IPS DF 6.9 (cell line): ENCODE results near the gene CHPF2.

ENCODE experiments used
- DNase-seq: peaks from one replicate; pipeline ENCODE4 v3.0.0-alpha.2; 2013; ENCODE audit warnings: low read depth, low spot score
- H3K27ac ChIP-seq: one replicate; pipeline ENCODE4 v1.5.1; 2013; ENCODE audit warnings: low read length, control low read depth
- H3K27me3 ChIP-seq: 2 replicates; pipeline ENCODE4 v1.6.1; 2013; ENCODE audit warnings: mild to moderate bottlenecking, low read length; ENCODE audit not compliant: control insufficient read depth, insufficient read depth
- H3K36me3 ChIP-seq: 2 replicates; pipeline ENCODE4 v1.6.1; 2013; ENCODE audit warnings: low read length; ENCODE audit not compliant: control insufficient read depth, insufficient read depth
- H3K4me1 ChIP-seq: 2 replicates; pipeline ENCODE4 v1.6.1; 2013; ENCODE audit warnings: low read length; ENCODE audit not compliant: control insufficient read depth, insufficient read depth
- H3K4me3 ChIP-seq: 2 replicates; pipeline ENCODE4 v1.5.1; 2013; ENCODE audit warnings: mild to moderate bottlenecking, low read length
- H3K9me3 ChIP-seq: 2 replicates; pipeline ENCODE4 v1.6.1; 2013; ENCODE audit warnings: low read length, inconsistent platforms; ENCODE audit not compliant: control insufficient read depth, insufficient read depth
- WGBS: extraction: QIAGEN DNeasy Blood & Tissue Kit; methylation state at CpG from one replicate; pipeline ENCODE4 v1.1.7; 2013; ENCODE audit warnings: mixed read lengths, missing lambda C conversion rate; ENCODE audit not compliant: insufficient read length, insufficient coverage; 5-methylcytosine and 5-hydroxymethylcytosine counted together

The CHPF2 gene

GRCh38 chr7:151205730-151206129 lies 26.6 kb upstream of the CHPF2 start:
- Histone ChIP-seq H3K4me1 (peaks cover 4% of the 10 kb centered on the region), H3K36me3 (no peaks in the 10 kb centered on the region), H3K27ac (no peak overlapping the region), H3K9me3 (no peaks in the 10 kb centered on the region), H3K4me3 (no peak overlapping the region), H3K27me3 (no peaks in the 10 kb centered on the region)
- no CpG with 5 or more reads among the region's 6 CpGs for WGBS
- no peak for DNase-seq

GRCh38 chr7:151206914-151207313 lies 25.4 kb upstream of the CHPF2 start:
- Histone ChIP-seq H3K27me3 (no peaks in the 10 kb centered on the region), H3K9me3 (no peaks in the 10 kb centered on the region), H3K4me3 (no peak overlapping the region), H3K4me1 (peaks cover 6% of the 10 kb centered on the region), H3K27ac (no peak overlapping the region), H3K36me3 (no peaks in the 10 kb centered on the region)
- WGBS = no CpG with 5 or more reads among the region's 9 CpGs
- no peak for DNase-seq

- H3K9me3 ChIP-seq = no peaks in the 10 kb centered on the region
- no peaks in the 10 kb centered on the region for H3K27me3 ChIP-seq
- H3K36me3 ChIP-seq = no peaks in the 10 kb centered on the region
- no peak overlapping the region for H3K27ac ChIP-seq
- peaks cover 6% of the 10 kb centered on the region for H3K4me1 ChIP-seq
- DNase-seq = no peak
- H3K4me3 ChIP-seq = no peak overlapping the region
- WGBS = no CpG with 5 or more reads among the region's 9 CpGs
Measured at GRCh38 chr7:151207315-151207714, 25.0 kb upstream of the CHPF2 start.

- WGBS = no CpG with 5 or more reads among the region's 12 CpGs
- Histone ChIP-seq H3K36me3 (no peaks in the 10 kb centered on the region), H3K4me3 (no peak overlapping the region), H3K4me1 (peaks cover 6% of the 10 kb centered on the region), H3K27me3 (no peaks in the 10 kb centered on the region), H3K9me3 (no peaks in the 10 kb centered on the region), H3K27ac (no peak overlapping the region)
- no peak for DNase-seq
Measured at GRCh38 chr7:151207804-151208203, 24.5 kb upstream of the CHPF2 start.

- Histone ChIP-seq H3K9me3 (no peaks in the 10 kb centered on the region), H3K27ac (no peak overlapping the region), H3K4me1 (peaks cover 6% of the 10 kb centered on the region), H3K27me3 (no peaks in the 10 kb centered on the region), H3K4me3 (no peak overlapping the region), H3K36me3 (no peaks in the 10 kb centered on the region)
- DNase-seq = no peak
- no CpG with 5 or more reads among the region's 9 CpGs for WGBS
Measured at GRCh38 chr7:151208253-151208862, 23.9 kb upstream of the CHPF2 start.

GRCh38 chr7:151209588-151209987 lies 22.7 kb upstream of the CHPF2 start:
- H3K4me3 ChIP-seq = no peak overlapping the region
- no peaks in the 10 kb centered on the region for H3K27me3 ChIP-seq
- peaks cover 6% of the 10 kb centered on the region for H3K4me1 ChIP-seq
- no peaks in the 10 kb centered on the region for H3K9me3 ChIP-seq
- H3K27ac ChIP-seq = no peak overlapping the region
- H3K36me3 ChIP-seq = peaks cover 10% of the 10 kb centered on the region
- WGBS = no CpG with 5 or more reads among the region's 6 CpGs
- no peak for DNase-seq

- Histone ChIP-seq H3K9me3 (no peaks in the 10 kb centered on the region), H3K4me3 (no peak within 1 kb of the TSS), H3K27ac (no peak within 1 kb of the TSS), H3K27me3 (no peaks in the 10 kb centered on the region), H3K4me1 (peaks cover 6% of the 10 kb centered on the region), H3K36me3 (peaks cover 17% of the 10 kb centered on the region)
- no peak for DNase-seq
- WGBS = no CpG with 5 or more reads among the region's 17 CpGs
Measured at GRCh38 chr7:151210087-151210854, 22.0 kb upstream of the CHPF2 start, which contains the start of gene H2BK1. H2BK1 (minus strand) TSS chr7:151210488; CDS start chr7:151210318, 170 bp downstream.

GRCh38 chr7:151211155-151211772 lies 21.0 kb upstream of the CHPF2 start:
- no peaks in the 10 kb centered on the region for H3K27me3 ChIP-seq
- no peak overlapping the region for H3K27ac ChIP-seq
- H3K4me3 ChIP-seq = no peak overlapping the region
- no CpG with 5 or more reads among the region's 3 CpGs for WGBS
- peaks cover 20% of the 10 kb centered on the region for H3K36me3 ChIP-seq
- peaks cover 6% of the 10 kb centered on the region for H3K4me1 ChIP-seq
- H3K9me3 ChIP-seq = no peaks in the 10 kb centered on the region
- DNase-seq = no peak

GRCh38 chr7:151212626-151213025 lies 19.7 kb upstream of the CHPF2 start:
- no peak overlapping the region for H3K27ac ChIP-seq
- H3K27me3 ChIP-seq = no peaks in the 10 kb centered on the region
- no CpG with 5 or more reads among the region's 5 CpGs for WGBS
- H3K4me1 ChIP-seq = peaks cover 6% of the 10 kb centered on the region
- H3K4me3 ChIP-seq = no peak overlapping the region
- H3K9me3 ChIP-seq = no peaks in the 10 kb centered on the region
- peaks cover 20% of the 10 kb centered on the region for H3K36me3 ChIP-seq
- no peak for DNase-seq

- WGBS = no CpG with 5 or more reads among the region's 3 CpGs
- no peaks in the 10 kb centered on the region for H3K27me3 ChIP-seq
- peaks cover 31% of the 10 kb centered on the region for H3K36me3 ChIP-seq
Measured at GRCh38 chr7:151213826-151214225, 18.5 kb upstream of the CHPF2 start.

More at GRCh38 chr7:151213826-151214225, 18.5 kb upstream of the CHPF2 start:
- no peaks in the 10 kb centered on the region for H3K9me3 ChIP-seq
- H3K4me3 ChIP-seq = no peak overlapping the region
- no peak for DNase-seq
- no peak overlapping the region for H3K27ac ChIP-seq
- H3K4me1 ChIP-seq = peaks cover 6% of the 10 kb centered on the region
